Activated CD4-positive, alpha-beta T cell treated with anti-CD3 and anti-CD28 coated beads for 4 hours (primary cell): ENCODE measurements around the gene FBXL19.
"Not testable (repeated sequence)": the region's sequence is repeated elsewhere in the genome, so short reads cannot be mapped to it uniquely, and the experiment has no call there.

Experiments
- DNase-seq, 2 donors: peaks; one replicate each; pipeline ENCODE4 v3.0.0-alpha.2; 2020

FBXL19 gene

GRCh38 chr16:30923554-30924075, at the start of gene FBXL19:
Gene FBXL19, plus strand, starts transcription at chr16:30923572. Its CDS starts 2,183 bp downstream, at chr16:30925755.
- DNase-seq, result peak; percentile 26 to 40

GRCh38 chr16:30874244-30874820, 49.0 kb upstream of the FBXL19 start:
- DNase-seq, result no peak

GRCh38 chr16:30874821-30875717, 48.3 kb upstream of the FBXL19 start:
- peak; percentile 85 to 87 for DNase-seq

GRCh38 chr16:30875871-30876801, 47.2 kb upstream of the FBXL19 start:
- DNase-seq, result peak in 1 of 2 donors; percentile 7

GRCh38 chr16:30876867-30877266, 46.5 kb upstream of the FBXL19 start:
- DNase-seq, result no peak

GRCh38 chr16:30882429-30883310, 40.7 kb upstream of the FBXL19 start:
- DNase-seq, result no peak

- DNase-seq, result no peak
These were observed 38.6 kb upstream of the FBXL19 start for GRCh38 chr16:30884760-30885159.

GRCh38 chr16:30885196-30885595, 38.2 kb upstream of the FBXL19 start:
- DNase-seq, result no peak

- DNase-seq, result no peak
These were observed 37.2 kb upstream of the FBXL19 start for GRCh38 chr16:30886145-30886544.

- no peak for DNase-seq
These were observed 35.4 kb upstream of the FBXL19 start for GRCh38 chr16:30887927-30888326.

- DNase-seq, result no peak
These were observed 34.4 kb upstream of the FBXL19 start for GRCh38 chr16:30888856-30889499.

- DNase-seq, result no peak
These were observed 33.7 kb upstream of the FBXL19 start for GRCh38 chr16:30889721-30890120.

GRCh38 chr16:30891043-30891823, 32.1 kb upstream of the FBXL19 start:
- not testable (repeated sequence) for DNase-seq

- no peak for DNase-seq
These were observed 30.5 kb upstream of the FBXL19 start for GRCh38 chr16:30892670-30893416.

GRCh38 chr16:30893417-30893743, 30.0 kb upstream of the FBXL19 start:
- no peak for DNase-seq

- DNase-seq, result peak; percentile 77 to 78
These were observed 29.4 kb upstream of the FBXL19 start, which contains the start of gene BCL7C for GRCh38 chr16:30893744-30894539. Gene BCL7C, minus strand, starts transcription at chr16:30894077. Its CDS starts 133 bp downstream, at chr16:30893944.

- no peak for DNase-seq
These were observed 28.6 kb upstream of the FBXL19 start for GRCh38 chr16:30894540-30895368.
